Lung (tissue), 12 donors: ENCODE results near the gene CEP68. TPM values are rescaled to one million over a fixed set of nuclear protein-coding genes. Genes with fewer than 3 reads are reported as not detected.

Source experiments
- ATAC-seq: fragments of 200-7000 bp; cut with Tn5 transposase; one replicate; pipeline ENCODE4 v1.9.1; 2020; ENCODE audit warnings: moderate number of reproducible peaks; ENCODE audit not compliant: insufficient read depth, low FRiP score
- DNase-seq, 3 donors: peaks; one replicate each; pipeline ENCODE4 v3.0.0-alpha.2; 2013 to 2017
- H3K27ac ChIP-seq, 2 donors: one replicate each; pipeline ENCODE4 v1.5.1; 2013; ENCODE audit warnings: mild to moderate bottlenecking in 2 of 2, moderate library complexity in 2 of 2, control low read depth in 1 of 2, inconsistent platforms in 1 of 2, low read depth in 1 of 2, low read length in 1 of 2
- H3K27me3 ChIP-seq, 3 donors: one replicate each; pipeline ENCODE4 v1.5.1; 2013; ENCODE audit warnings: low read length in 2 of 3; ENCODE audit not compliant: control insufficient read depth in 3 of 3, insufficient read depth in 3 of 3
- H3K36me3 ChIP-seq, 4 donors: one replicate each; pipeline ENCODE4 v1.5.1; 2013; ENCODE audit warnings: low read length in 4 of 4, mild to moderate bottlenecking in 1 of 4, moderate library complexity in 1 of 4; ENCODE audit not compliant: control insufficient read depth in 4 of 4, insufficient read depth in 4 of 4
- H3K4me1 ChIP-seq, 5 donors: one replicate each; pipeline ENCODE4 v1.5.1; 2013; ENCODE audit warnings: low read length in 5 of 5, mild to moderate bottlenecking in 2 of 5, moderate library complexity in 1 of 5; ENCODE audit not compliant: control insufficient read depth in 5 of 5, insufficient read depth in 5 of 5
- H3K4me3 ChIP-seq: one replicate; pipeline ENCODE4 v1.5.1; 2013; ENCODE audit warnings: mild to moderate bottlenecking, control low read depth, moderate library complexity
- H3K9ac ChIP-seq, 2 donors: one replicate each; pipeline ENCODE4 v1.5.1; 2013; ENCODE audit warnings: low read length in 2 of 2, control low read depth in 1 of 2; ENCODE audit not compliant: insufficient read depth in 1 of 2
- H3K9me3 ChIP-seq, 4 donors: one replicate each; pipeline ENCODE4 v1.5.1; 2013; ENCODE audit warnings: low read length in 3 of 4, mild to moderate bottlenecking in 1 of 4, moderate library complexity in 1 of 4; ENCODE audit not compliant: control insufficient read depth in 4 of 4, insufficient read depth in 3 of 4
- WGBS, 2 donors: extraction: QIAGEN DNeasy Blood & Tissue Kit; methylation state at CpG; one replicate each; pipeline ENCODE4 v1.1.7; 2013; 5-methylcytosine and 5-hydroxymethylcytosine counted together
- polyA plus RNA-seq, 2 donors: library from polyadenylated mRNA; stranded (reverse); fragments of 200-250 nt; gene quantifications; one replicate each; pipeline ENCODE4 v1.2.1, GENCODE V29; 2013
- total RNA-seq, 2 donors: library from RNA; depleted of rRNA in 1 of 2; stranded (reverse); fragments of >200 nt in 1 of 2; gene quantifications; one replicate each; pipeline ENCODE4 v1.2.1, GENCODE V29; 2014 to 2021
- TF ChIP-seq, protein P1 (sequence below): IDR thresholded peaks from 2 replicates; pipeline ENCODE4 v1.5.1; 2012; ENCODE audit warnings: mild to moderate bottlenecking; ENCODE audit errors: control extremely low read depth, extremely low read depth
- donor health status: control.
- donor health status: control.
- donor health status: Bipolar disorder and iron deficiency.
- donor health status: healthy.
- donor health status: DM: yes; HTN: yes; CAD: no.

The CEP68 gene
- total and polyA plus RNA-seq, 4 donors, result 3.5 to 28.9 (median 8.8) TPM

- no peaks in the 10 kb centered on the region for H3K4me1 ChIP-seq
- DNase-seq (no peak), ATAC-seq (no peak)
- H3K36me3 ChIP-seq, result peaks cover 0 to 19% (median 7%) of the 10 kb centered on the region in 4 donors
- 94 to 96% methylated on average over 6 of the region's 6 CpGs for WGBS, 2 donors
- no peak overlapping the region for H3K27ac ChIP-seq
- H3K9me3 ChIP-seq, result no peaks in the 10 kb centered on the region
- no peak overlapping the region for H3K4me3 ChIP-seq
- no peaks in the 10 kb centered on the region for H3K27me3 ChIP-seq
- TF ChIP-seq, protein P1, sequence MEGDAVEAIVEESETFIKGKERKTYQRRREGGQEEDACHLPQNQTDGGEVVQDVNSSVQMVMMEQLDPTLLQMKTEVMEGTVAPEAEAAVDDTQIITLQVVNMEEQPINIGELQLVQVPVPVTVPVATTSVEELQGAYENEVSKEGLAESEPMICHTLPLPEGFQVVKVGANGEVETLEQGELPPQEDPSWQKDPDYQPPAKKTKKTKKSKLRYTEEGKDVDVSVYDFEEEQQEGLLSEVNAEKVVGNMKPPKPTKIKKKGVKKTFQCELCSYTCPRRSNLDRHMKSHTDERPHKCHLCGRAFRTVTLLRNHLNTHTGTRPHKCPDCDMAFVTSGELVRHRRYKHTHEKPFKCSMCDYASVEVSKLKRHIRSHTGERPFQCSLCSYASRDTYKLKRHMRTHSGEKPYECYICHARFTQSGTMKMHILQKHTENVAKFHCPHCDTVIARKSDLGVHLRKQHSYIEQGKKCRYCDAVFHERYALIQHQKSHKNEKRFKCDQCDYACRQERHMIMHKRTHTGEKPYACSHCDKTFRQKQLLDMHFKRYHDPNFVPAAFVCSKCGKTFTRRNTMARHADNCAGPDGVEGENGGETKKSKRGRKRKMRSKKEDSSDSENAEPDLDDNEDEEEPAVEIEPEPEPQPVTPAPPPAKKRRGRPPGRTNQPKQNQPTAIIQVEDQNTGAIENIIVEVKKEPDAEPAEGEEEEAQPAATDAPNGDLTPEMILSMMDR, result no peak
- no peak overlapping the region for H3K9ac ChIP-seq
Measured at GRCh38 chr2:65022189-65022588, 34.0 kb upstream of the CEP68 start.

DNA sequence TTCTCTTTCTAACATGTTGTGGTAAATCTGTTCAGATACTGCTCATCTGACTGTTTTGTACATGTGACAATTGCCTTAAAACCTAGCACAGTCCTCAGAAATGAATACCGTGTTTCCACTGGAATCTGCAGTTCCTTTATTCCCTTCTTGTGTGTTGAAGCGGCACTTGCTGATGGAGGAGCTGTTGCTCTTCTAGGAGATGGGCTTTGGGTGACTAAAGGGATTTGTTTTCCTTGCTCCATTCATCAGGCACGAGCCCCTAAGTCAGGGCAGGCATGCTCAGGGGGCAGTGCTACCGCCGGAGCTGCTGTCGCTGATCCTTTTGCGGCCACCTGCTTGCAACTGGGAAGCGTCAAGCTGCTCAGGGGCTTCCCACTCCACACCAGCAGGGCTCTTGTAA, 32.5 kb upstream of the CEP68 start:
- Histone ChIP-seq H3K9me3 (no peaks in the 10 kb centered on the region), H3K4me3 (no peak overlapping the region), H3K36me3 (peaks cover 0 to 15% (median 7%) of the 10 kb centered on the region in 4 donors), H3K9ac (no peak overlapping the region), H3K27me3 (no peaks in the 10 kb centered on the region), H3K27ac (no peak overlapping the region), H3K4me1 (peaks cover 0 to 3% (median 0%) of the 10 kb centered on the region in 5 donors)
- 93 to 94% methylated on average over 8 of the region's 8 CpGs for WGBS, 2 donors
- TF ChIP-seq, protein P1, result no peak
- DNase-seq (no peak), ATAC-seq (no peak)

DNA sequence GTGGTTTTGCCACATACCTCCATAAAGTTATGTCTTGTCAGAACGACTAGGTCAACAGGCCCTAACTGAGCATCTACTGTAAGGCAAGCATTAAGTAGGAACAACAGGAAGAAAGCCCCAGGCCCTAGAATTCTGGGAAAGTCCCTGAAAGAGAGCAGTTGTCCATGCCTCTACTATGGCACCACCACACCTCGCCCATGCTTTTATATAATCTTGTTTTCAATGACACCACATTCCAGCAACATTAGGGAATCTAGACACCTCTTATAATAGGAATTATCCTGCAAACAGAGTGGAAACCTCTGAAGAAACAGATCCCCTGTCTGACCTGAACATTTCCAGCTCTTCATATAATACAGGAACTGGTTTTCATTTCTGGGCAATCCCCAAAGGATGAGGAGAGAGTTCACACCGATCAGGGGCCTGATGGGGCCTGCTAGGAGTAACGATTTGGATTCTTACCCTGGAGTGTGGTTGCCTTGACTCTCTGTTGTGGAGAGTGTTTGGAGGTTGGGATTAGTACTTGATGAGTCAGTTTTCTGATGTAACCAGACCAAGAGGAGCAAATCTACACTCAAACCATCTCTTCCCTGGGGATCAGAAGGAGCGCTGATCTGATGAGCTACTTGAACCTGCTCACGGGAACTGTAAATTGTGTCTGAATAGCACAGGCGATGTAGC, 31.9 kb upstream of the CEP68 start:
- 90 to 92% methylated on average over 7 of the region's 7 CpGs for WGBS, 2 donors
- no peak overlapping the region for H3K4me3 ChIP-seq
- H3K9me3 ChIP-seq, result no peaks in the 10 kb centered on the region
- DNase-seq (no peak), ATAC-seq (no peak)
- TF ChIP-seq, protein P1, result no peak
- no peaks in the 10 kb centered on the region for H3K27me3 ChIP-seq
- H3K9ac ChIP-seq, result no peak overlapping the region
- peaks cover 0 to 11% (median 4%) of the 10 kb centered on the region in 4 donors for H3K36me3 ChIP-seq
- peaks cover 0 to 3% (median 0%) of the 10 kb centered on the region in 5 donors for H3K4me1 ChIP-seq
- no peak overlapping the region for H3K27ac ChIP-seq
